HL-60 (cell line): Measurements from ENCODE around the gene RHOV.

ENCODE experiments used
- GABPA ChIP-seq: IDR thresholded peaks from 2 replicates; pipeline ENCODE4 v1.6.1; 2012; ENCODE audit warnings: low read depth
- POLR2AphosphoS5 ChIP-seq: IDR thresholded peaks from 2 replicates; pipeline ENCODE4 v1.6.1; 2012; ENCODE audit warnings: low read depth
- TF ChIP-seq, protein P1 (sequence below): IDR thresholded peaks from one replicate; pipeline ENCODE4 v1.5.1; 2011; ENCODE audit warnings: low read length, control low read depth, inconsistent platforms; ENCODE audit not compliant: insufficient read depth

DNA sequence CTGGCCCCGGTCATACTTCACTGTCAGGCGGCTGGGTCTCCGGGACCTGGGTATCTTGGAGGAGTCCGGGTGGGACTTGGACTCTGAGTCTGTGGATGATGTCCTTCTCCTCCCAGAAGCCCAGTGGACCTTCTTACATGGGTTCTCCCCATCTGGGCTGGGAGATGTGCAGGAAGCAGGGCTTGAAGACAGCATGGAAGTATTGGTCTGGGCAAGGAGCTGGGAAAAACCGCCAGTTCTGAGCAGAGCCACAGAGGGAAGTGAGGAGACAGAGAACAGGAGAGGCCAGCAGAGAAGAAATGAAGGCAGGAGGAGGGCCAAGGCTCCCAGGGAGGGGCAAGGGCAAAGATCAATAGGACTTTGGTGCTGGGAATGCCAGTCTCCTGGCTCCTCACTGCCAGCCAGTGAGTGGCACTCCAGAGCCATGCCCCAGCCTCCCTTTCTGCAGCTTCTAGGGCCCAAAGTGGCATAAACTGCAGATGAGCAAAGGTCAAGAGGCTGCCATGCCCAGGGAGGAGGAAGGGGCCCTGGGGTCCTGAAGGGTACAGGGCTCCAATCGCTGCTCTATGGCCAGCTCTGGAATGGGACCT lies 45.5 kb downstream of the RHOV start, which contains the start of gene PPP1R14D:
- TF ChIP-seq, protein P1, sequence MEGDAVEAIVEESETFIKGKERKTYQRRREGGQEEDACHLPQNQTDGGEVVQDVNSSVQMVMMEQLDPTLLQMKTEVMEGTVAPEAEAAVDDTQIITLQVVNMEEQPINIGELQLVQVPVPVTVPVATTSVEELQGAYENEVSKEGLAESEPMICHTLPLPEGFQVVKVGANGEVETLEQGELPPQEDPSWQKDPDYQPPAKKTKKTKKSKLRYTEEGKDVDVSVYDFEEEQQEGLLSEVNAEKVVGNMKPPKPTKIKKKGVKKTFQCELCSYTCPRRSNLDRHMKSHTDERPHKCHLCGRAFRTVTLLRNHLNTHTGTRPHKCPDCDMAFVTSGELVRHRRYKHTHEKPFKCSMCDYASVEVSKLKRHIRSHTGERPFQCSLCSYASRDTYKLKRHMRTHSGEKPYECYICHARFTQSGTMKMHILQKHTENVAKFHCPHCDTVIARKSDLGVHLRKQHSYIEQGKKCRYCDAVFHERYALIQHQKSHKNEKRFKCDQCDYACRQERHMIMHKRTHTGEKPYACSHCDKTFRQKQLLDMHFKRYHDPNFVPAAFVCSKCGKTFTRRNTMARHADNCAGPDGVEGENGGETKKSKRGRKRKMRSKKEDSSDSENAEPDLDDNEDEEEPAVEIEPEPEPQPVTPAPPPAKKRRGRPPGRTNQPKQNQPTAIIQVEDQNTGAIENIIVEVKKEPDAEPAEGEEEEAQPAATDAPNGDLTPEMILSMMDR = no peak
- TF ChIP-seq POLR2AphosphoS5 (no peak), GABPA (no peak)
